Skeletal muscle satellite cell (primary cell): ENCODE data around the gene SPDYE18. TPM values are rescaled to one million over a fixed set of nuclear protein-coding genes. Genes with fewer than 3 reads are reported as not detected.
"Not testable (repeated sequence)": the region's sequence is repeated elsewhere in the genome, so short reads cannot be mapped to it uniquely, and the experiment has no call there.

ENCODE experiments used
- H3K27me3 ChIP-seq: 2 replicates; pipeline ENCODE4 v1.7.0; 2013; ENCODE audit warnings: low read length; ENCODE audit not compliant: control insufficient read depth, insufficient read depth
- H3K36me3 ChIP-seq: 2 replicates; pipeline ENCODE4 v1.7.0; 2013; ENCODE audit warnings: mild to moderate bottlenecking, control low read depth, low read length; ENCODE audit not compliant: insufficient read depth
- H3K4me1 ChIP-seq: 2 replicates; pipeline ENCODE4 v1.7.0; 2013; ENCODE audit warnings: low read length; ENCODE audit not compliant: control insufficient read depth, insufficient read depth
- H3K4me2 ChIP-seq: 2 replicates; pipeline ENCODE4 v1.7.0; 2013; ENCODE audit warnings: mild to moderate bottlenecking, low read length
- H3K4me3 ChIP-seq: 2 replicates; pipeline ENCODE4 v1.7.0; 2013; ENCODE audit warnings: low read length
- H3K9ac ChIP-seq: 2 replicates; pipeline ENCODE4 v1.7.0; 2013; ENCODE audit warnings: mild to moderate bottlenecking, low read depth, low read length, moderate library complexity
- H3K9me3 ChIP-seq: replicated peaks from 2 replicates; pipeline ENCODE4 v1.7.0; 2013; ENCODE audit warnings: mild to moderate bottlenecking, control low read depth, low read length
- total RNA-seq: library from RNA; depleted of rRNA; stranded (reverse); fragments of >200 nt; gene quantifications from 2 replicates; pipeline ENCODE4 v1.2.3, GENCODE V29; 2012; rRNA removed

SPDYE18 gene, protein sequence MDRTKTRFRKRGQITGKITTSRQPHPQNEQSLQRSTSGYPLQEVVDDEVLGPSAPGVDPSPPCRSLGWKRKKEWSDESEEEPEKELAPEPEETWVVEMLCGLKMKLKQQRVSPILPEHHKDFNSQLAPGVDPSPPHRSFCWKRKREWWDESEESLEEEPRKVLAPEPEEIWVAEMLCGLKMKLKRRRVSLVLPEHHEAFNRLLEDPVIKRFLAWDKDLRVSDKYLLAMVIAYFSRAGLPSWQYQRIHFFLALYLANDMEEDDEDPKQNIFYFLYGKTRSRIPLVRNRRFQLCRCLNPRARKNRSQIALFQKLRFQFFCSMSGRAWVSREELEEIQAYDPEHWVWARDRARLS
- total RNA-seq: 0.22 and 0.25 TPM in 2 replicates

DNA sequence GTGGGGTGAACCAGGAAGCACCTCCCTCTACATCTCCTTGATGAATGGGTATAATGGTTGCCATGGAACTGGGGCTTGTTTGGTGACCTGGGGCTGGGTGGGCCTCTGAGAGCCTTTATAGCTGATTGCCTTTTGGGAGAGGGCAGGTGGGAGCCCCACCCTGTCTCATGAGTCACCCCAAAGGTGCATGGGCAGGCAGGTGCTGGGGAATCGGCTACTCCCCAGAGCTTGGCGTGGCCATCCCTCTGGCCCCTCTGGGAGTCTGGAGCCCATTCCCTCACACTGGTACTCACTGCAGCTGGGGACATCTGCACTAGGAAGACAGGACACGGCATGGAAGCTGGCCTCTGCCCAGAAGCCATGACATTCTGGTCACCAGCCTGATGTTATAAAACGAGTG lies at the start of gene SPDYE18:
Gene SPDYE18, minus strand, starts transcription at position 2 of the 400 bp plus-strand sequence. CDS start 2,046 bp downstream, outside the sequence.
- H3K4me1 ChIP-seq, H3K9me3 ChIP-seq, H3K4me2 ChIP-seq, H3K4me3 ChIP-seq, H3K27me3 ChIP-seq, H3K9ac ChIP-seq, H3K36me3 ChIP-seq: not testable (repeated sequence)

- H3K4me2 ChIP-seq, H3K36me3 ChIP-seq: not testable (repeated sequence)
These were observed 46.0 kb upstream of the SPDYE18 start for GRCh38 chr7:77108362-77108761.

GRCh38 chr7:77107659-77108058 lies 45.3 kb upstream of the SPDYE18 start:
- H3K36me3 ChIP-seq, H3K4me1 ChIP-seq, H3K9ac ChIP-seq, H3K9me3 ChIP-seq, H3K4me2 ChIP-seq, H3K27me3 ChIP-seq, H3K4me3 ChIP-seq: not testable (repeated sequence)

More at GRCh38 chr7:77108362-77108761, 46.0 kb upstream of the SPDYE18 start:
- H3K9ac ChIP-seq, H3K27me3 ChIP-seq, H3K4me1 ChIP-seq, H3K4me3 ChIP-seq, H3K9me3 ChIP-seq: not testable (repeated sequence)

- H3K4me3 ChIP-seq, H3K9me3 ChIP-seq, H3K9ac ChIP-seq, H3K4me1 ChIP-seq, H3K36me3 ChIP-seq, H3K27me3 ChIP-seq, H3K4me2 ChIP-seq: not testable (repeated sequence)
These were observed 43.5 kb upstream of the SPDYE18 start for GRCh38 chr7:77105904-77106303.

- H3K36me3 ChIP-seq, H3K9me3 ChIP-seq, H3K9ac ChIP-seq, H3K27me3 ChIP-seq, H3K4me1 ChIP-seq, H3K4me2 ChIP-seq, H3K4me3 ChIP-seq: not testable (repeated sequence)
These were observed 40.3 kb upstream of the SPDYE18 start for GRCh38 chr7:77102671-77103070.

GRCh38 chr7:77101187-77101586 lies 38.8 kb upstream of the SPDYE18 start:
- H3K9ac ChIP-seq, H3K4me1 ChIP-seq, H3K4me2 ChIP-seq, H3K4me3 ChIP-seq, H3K36me3 ChIP-seq, H3K27me3 ChIP-seq, H3K9me3 ChIP-seq: not testable (repeated sequence)

- H3K27me3 ChIP-seq, H3K9me3 ChIP-seq, H3K4me3 ChIP-seq, H3K9ac ChIP-seq, H3K4me1 ChIP-seq, H3K36me3 ChIP-seq, H3K4me2 ChIP-seq: not testable (repeated sequence)
These were observed 38.1 kb upstream of the SPDYE18 start for GRCh38 chr7:77100501-77100900.

GRCh38 chr7:77092301-77092700 lies 29.9 kb upstream of the SPDYE18 start:
- not testable (repeated sequence) for H3K4me1 ChIP-seq, H3K4me3 ChIP-seq, H3K36me3 ChIP-seq, H3K9ac ChIP-seq, H3K9me3 ChIP-seq, H3K27me3 ChIP-seq, H3K4me2 ChIP-seq

DNA sequence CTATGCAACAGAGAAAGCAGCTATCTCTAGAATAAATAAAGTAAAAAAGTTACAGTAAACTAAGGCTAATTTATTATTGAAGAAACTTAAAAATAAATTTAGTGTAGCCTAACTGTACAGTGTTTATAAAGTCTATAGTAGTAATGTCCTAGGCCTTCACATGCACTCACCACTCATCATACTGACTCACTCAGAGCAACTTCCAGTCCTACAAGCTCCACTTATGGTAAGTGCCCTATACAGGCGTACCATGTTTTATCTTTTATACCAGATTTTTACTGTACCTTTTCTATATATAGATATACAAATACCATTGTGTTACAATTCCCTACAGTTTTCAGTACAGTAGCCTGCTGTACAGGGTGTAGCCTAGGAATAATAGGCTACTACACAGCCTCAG lies 19.8 kb upstream of the SPDYE18 start:
- H3K27me3 ChIP-seq, H3K4me3 ChIP-seq, H3K4me2 ChIP-seq, H3K4me1 ChIP-seq, H3K36me3 ChIP-seq, H3K9ac ChIP-seq, H3K9me3 ChIP-seq: not testable (repeated sequence)

DNA sequence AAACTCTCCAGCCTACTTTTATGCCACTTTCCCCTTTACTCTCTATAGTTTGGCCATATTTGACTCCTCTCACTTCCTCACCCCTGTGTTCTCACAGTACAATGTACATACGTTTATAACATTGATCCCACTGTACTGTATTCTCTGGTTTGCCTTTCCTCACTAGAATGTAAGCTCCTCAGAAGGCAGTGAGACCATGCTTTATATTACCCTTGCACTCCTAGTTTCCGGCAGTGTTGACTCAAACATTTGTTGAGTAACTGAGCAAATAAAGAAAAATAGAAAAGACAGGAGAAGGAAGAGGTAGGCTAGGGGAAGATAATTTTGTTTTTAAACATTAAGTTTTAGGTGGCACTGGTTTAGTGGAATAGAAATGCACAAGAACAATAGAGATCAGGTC lies 17.9 kb upstream of the SPDYE18 start:
- H3K4me1 ChIP-seq, H3K4me3 ChIP-seq, H3K9me3 ChIP-seq, H3K4me2 ChIP-seq, H3K9ac ChIP-seq, H3K36me3 ChIP-seq, H3K27me3 ChIP-seq: not testable (repeated sequence)

DNA sequence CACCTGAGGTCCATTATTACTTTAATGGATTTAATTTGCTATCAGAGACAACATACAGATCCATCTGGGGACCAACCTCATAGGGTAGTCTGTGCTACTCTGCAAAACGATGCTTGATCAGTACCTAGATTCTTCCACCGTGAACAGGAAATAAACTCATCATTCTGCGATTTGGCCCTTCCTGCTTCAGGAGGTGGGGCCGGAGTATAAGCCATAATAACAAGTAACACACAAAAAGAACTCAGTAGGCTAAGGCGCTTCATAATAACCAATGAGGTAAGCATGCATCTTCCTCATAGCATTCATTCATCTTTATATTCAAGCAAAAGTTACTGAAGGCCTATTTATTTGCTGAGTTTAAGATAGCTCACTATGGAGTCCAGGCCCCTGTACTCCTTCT lies 17.3 kb upstream of the SPDYE18 start:
- not testable (repeated sequence) for H3K9me3 ChIP-seq, H3K4me1 ChIP-seq, H3K9ac ChIP-seq, H3K4me3 ChIP-seq, H3K27me3 ChIP-seq, H3K36me3 ChIP-seq, H3K4me2 ChIP-seq

DNA sequence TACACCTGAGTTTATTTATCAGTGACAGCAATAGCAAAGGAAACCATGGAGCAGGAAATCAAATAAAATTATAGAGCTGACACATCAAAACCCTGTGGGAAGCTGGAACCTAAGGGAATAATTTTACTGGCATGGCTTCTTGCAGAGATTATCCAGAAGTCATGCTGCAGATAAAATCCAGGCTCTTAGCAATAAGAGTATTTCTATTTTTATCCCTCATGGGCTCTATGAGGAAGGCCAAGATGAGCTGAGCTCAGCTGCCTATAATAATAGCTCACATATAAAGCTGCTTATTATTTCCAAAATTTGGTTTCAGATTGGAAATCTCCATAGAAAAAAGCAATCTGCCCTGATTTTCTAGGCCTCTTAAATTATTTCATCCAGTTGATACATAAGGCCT lies 16.8 kb upstream of the SPDYE18 start:
- H3K9me3 ChIP-seq, H3K27me3 ChIP-seq, H3K4me3 ChIP-seq, H3K36me3 ChIP-seq, H3K4me2 ChIP-seq, H3K4me1 ChIP-seq, H3K9ac ChIP-seq: not testable (repeated sequence)
